IPS-20b (cell line): ENCODE measurements around the gene STX18.

Experiments used
- H3K27ac ChIP-seq: one replicate; pipeline ENCODE4 v1.5.1; 2013; ENCODE audit warnings: low read length
- H3K27me3 ChIP-seq: 2 replicates; pipeline ENCODE4 v1.6.1; 2013; ENCODE audit warnings: mild to moderate bottlenecking, low read length, inconsistent platforms; ENCODE audit not compliant: insufficient read depth
- H3K36me3 ChIP-seq: 2 replicates; pipeline ENCODE4 v1.6.1; 2013; ENCODE audit warnings: low read depth, mild to moderate bottlenecking, inconsistent platforms, low read length, moderate library complexity; ENCODE audit not compliant: insufficient read depth
- H3K4me1 ChIP-seq: 2 replicates; pipeline ENCODE4 v1.6.1; 2013; ENCODE audit warnings: mild to moderate bottlenecking, control low read depth, inconsistent platforms, low read length, moderate library complexity; ENCODE audit not compliant: insufficient read depth
- H3K4me3 ChIP-seq: 2 replicates; pipeline ENCODE4 v1.5.1; 2013; ENCODE audit warnings: mild to moderate bottlenecking, low read length, inconsistent platforms
- H3K9ac ChIP-seq: 2 replicates; pipeline ENCODE4 v1.6.1; 2013; ENCODE audit warnings: low read depth, mild to moderate bottlenecking, inconsistent platforms, low read length, moderate library complexity
- H3K9me3 ChIP-seq: 2 replicates; pipeline ENCODE4 v1.6.1; 2013; ENCODE audit warnings: mild to moderate bottlenecking, low read depth, low read length, inconsistent platforms; ENCODE audit not compliant: insufficient read depth

The STX18 gene

GRCh38 chr4:4412641-4413372, 129.0 kb downstream of the STX18 start:
- Histone ChIP-seq H3K36me3 (peaks cover 6% of the 10 kb centered on the region; the same call in 1 of the 2 replicates), H3K27ac (no peak overlapping the region), H3K9ac (no peak overlapping the region), H3K27me3 (no peaks in the 10 kb centered on the region), H3K9me3 (no peaks in the 10 kb centered on the region), H3K4me1 (no peaks in the 10 kb centered on the region), H3K4me3 (no peak overlapping the region)

- Histone ChIP-seq H3K27ac (no peak overlapping the region), H3K9me3 (no peaks in the 10 kb centered on the region), H3K9ac (no peak overlapping the region), H3K36me3 (no peaks in the 10 kb centered on the region), H3K27me3 (no peaks in the 10 kb centered on the region), H3K4me3 (no peak overlapping the region), H3K4me1 (no peaks in the 10 kb centered on the region)
These were observed 129.9 kb downstream of the STX18 start for GRCh38 chr4:4411906-4412305.

- H3K36me3 ChIP-seq: no peaks in the 10 kb centered on the region
These were observed 131.6 kb downstream of the STX18 start for GRCh38 chr4:4410271-4410670.

GRCh38 chr4:4409416-4410115, 132.3 kb downstream of the STX18 start:
- Histone ChIP-seq H3K27ac (no peak overlapping the region), H3K9ac (no peak overlapping the region), H3K36me3 (no peaks in the 10 kb centered on the region), H3K27me3 (no peaks in the 10 kb centered on the region), H3K9me3 (no peaks in the 10 kb centered on the region), H3K4me1 (no peaks in the 10 kb centered on the region), H3K4me3 (no peak overlapping the region)

More at GRCh38 chr4:4410271-4410670, 131.6 kb downstream of the STX18 start:
- H3K9me3 ChIP-seq: no peaks in the 10 kb centered on the region
- H3K27me3 ChIP-seq: no peaks in the 10 kb centered on the region
- H3K4me3 ChIP-seq: no peak overlapping the region
- no peak overlapping the region for H3K27ac ChIP-seq
- no peaks in the 10 kb centered on the region for H3K4me1 ChIP-seq
- H3K9ac ChIP-seq: no peak overlapping the region

GRCh38 chr4:4408576-4409335, 133.1 kb downstream of the STX18 start:
- Histone ChIP-seq H3K27ac (no peak overlapping the region), H3K4me1 (no peaks in the 10 kb centered on the region)

GRCh38 chr4:4408132-4408523, 133.7 kb downstream of the STX18 start:
- Histone ChIP-seq H3K27me3 (no peaks in the 10 kb centered on the region), H3K4me1 (no peaks in the 10 kb centered on the region), H3K4me3 (no peak overlapping the region), H3K36me3 (no peaks in the 10 kb centered on the region), H3K9me3 (no peaks in the 10 kb centered on the region), H3K27ac (no peak overlapping the region), H3K9ac (no peak overlapping the region)

More at GRCh38 chr4:4408576-4409335, 133.1 kb downstream of the STX18 start:
- no peaks in the 10 kb centered on the region for H3K9me3 ChIP-seq
- no peaks in the 10 kb centered on the region for H3K36me3 ChIP-seq
- no peak overlapping the region for H3K4me3 ChIP-seq
- H3K9ac ChIP-seq: no peak overlapping the region
- H3K27me3 ChIP-seq: no peaks in the 10 kb centered on the region

GRCh38 chr4:4407299-4408131, 134.3 kb downstream of the STX18 start:
- Histone ChIP-seq H3K4me1 (no peaks in the 10 kb centered on the region), H3K4me3 (no peak overlapping the region), H3K36me3 (no peaks in the 10 kb centered on the region), H3K27me3 (no peaks in the 10 kb centered on the region), H3K9ac (no peak overlapping the region), H3K27ac (no peak overlapping the region), H3K9me3 (no peaks in the 10 kb centered on the region)

- no peak overlapping the region for H3K9ac ChIP-seq
- no peaks in the 10 kb centered on the region for H3K36me3 ChIP-seq
- no peak overlapping the region for H3K4me3 ChIP-seq
- H3K9me3 ChIP-seq: no peaks in the 10 kb centered on the region
- no peaks in the 10 kb centered on the region for H3K27me3 ChIP-seq
- H3K4me1 ChIP-seq: no peaks in the 10 kb centered on the region
- no peak overlapping the region for H3K27ac ChIP-seq
These were observed 135.2 kb downstream of the STX18 start for GRCh38 chr4:4406455-4407298.

GRCh38 chr4:4405358-4405962, 136.4 kb downstream of the STX18 start:
- no peak overlapping the region for H3K4me3 ChIP-seq
- no peak overlapping the region for H3K9ac ChIP-seq
- no peaks in the 10 kb centered on the region for H3K4me1 ChIP-seq
- H3K9me3 ChIP-seq: no peaks in the 10 kb centered on the region
- H3K27ac ChIP-seq: no peak overlapping the region
- no peaks in the 10 kb centered on the region for H3K36me3 ChIP-seq
- H3K27me3 ChIP-seq: no peaks in the 10 kb centered on the region

GRCh38 chr4:4402966-4403365, 138.9 kb downstream of the STX18 start:
- Histone ChIP-seq H3K4me1 (no peaks in the 10 kb centered on the region), H3K9me3 (no peaks in the 10 kb centered on the region; the same call in 1 of the 2 replicates), H3K9ac (no peak overlapping the region), H3K36me3 (peaks cover 4% of the 10 kb centered on the region; the same call in 1 of the 2 replicates), H3K4me3 (no peak overlapping the region), H3K27ac (no peak overlapping the region), H3K27me3 (no peaks in the 10 kb centered on the region)
